Measurements from ENCODE around the gene LAMA4.
A peak's percentile ranks its signal among the peaks of the same experiment; 100 is the strongest.

Gene LAMA4

GRCh38 chr6:112253841-112254816 lies at the start of gene LAMA4:
LAMA4 (minus strand) TSS chr6:112254567; CDS start chr6:112254150, 417 bp downstream.
- DNase-seq (ENCODE audit: low spot score), result peak; percentile 80

DNA sequence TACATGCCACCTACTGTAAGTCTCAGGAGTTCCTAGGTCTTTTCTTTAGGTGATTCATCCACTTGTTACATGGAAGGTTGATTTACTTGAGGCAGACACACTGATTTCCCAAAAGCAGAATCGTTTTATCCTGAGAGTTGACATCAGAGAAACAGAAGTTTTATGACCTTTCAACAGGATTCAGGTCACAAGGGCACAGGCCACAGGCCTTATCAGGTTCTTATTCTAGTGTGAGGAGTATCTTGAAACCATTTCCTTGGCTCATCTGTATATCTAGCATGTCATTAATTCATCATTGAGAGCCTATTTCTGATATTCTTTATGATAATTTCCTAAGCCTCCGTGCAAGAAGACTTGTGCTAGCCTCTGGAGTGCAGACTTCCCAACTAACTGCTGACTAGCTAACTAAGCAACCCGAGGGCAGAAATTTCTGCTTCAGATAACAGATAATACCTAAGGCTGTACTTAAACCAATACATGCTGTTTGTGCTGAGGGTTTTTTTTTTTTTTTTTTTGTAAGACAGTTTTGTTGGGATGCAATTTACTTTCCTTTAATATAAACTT lies 47.9 kb upstream of the LAMA4 start:
- no peak for DNase-seq (ENCODE audit: low spot score)

DNA sequence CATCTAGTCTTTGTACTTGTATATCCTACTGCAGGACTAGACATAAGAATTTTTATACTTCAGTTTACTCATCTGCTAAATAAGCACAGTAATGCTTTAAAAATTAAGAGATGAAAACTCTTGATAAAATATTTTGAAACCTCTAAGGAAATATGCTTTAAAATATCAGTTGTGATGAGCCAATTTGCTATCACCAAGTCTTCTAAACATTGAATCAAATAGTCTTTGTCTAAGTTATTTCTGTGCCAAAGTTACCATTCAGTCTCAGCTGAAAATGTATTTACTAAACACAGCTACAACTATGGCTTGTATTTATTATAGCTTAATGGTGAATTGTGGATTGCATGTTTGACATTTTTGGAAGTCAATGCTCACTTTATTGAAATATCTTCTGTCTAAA lies 46.5 kb upstream of the LAMA4 start:
- no peak for DNase-seq (ENCODE audit: low spot score)

GRCh38 chr6:112298816-112299281 lies 44.5 kb upstream of the LAMA4 start:
- DNase-seq (ENCODE audit: low spot score), result peak; percentile 75

GRCh38 chr6:112298021-112298745 lies 43.8 kb upstream of the LAMA4 start:
- DNase-seq (ENCODE audit: low spot score), result peak; percentile 57

- no peak for DNase-seq (ENCODE audit: low spot score)
Measured at GRCh38 chr6:112296694-112297093, 42.3 kb upstream of the LAMA4 start.

- DNase-seq (ENCODE audit: low spot score), result peak; percentile 64
Measured at GRCh38 chr6:112296122-112296521, 41.8 kb upstream of the LAMA4 start.

- DNase-seq (ENCODE audit: low spot score), result no peak
Measured at GRCh38 chr6:112291161-112291762, 36.9 kb upstream of the LAMA4 start.

GRCh38 chr6:112289038-112289566 lies 34.7 kb upstream of the LAMA4 start:
- peak; percentile 69 for DNase-seq (ENCODE audit: low spot score)

GRCh38 chr6:112288475-112288874 lies 34.1 kb upstream of the LAMA4 start:
- DNase-seq (ENCODE audit: low spot score), result no peak

- DNase-seq (ENCODE audit: low spot score), result no peak
Measured at GRCh38 chr6:112287577-112288225, 33.3 kb upstream of the LAMA4 start.

DNA sequence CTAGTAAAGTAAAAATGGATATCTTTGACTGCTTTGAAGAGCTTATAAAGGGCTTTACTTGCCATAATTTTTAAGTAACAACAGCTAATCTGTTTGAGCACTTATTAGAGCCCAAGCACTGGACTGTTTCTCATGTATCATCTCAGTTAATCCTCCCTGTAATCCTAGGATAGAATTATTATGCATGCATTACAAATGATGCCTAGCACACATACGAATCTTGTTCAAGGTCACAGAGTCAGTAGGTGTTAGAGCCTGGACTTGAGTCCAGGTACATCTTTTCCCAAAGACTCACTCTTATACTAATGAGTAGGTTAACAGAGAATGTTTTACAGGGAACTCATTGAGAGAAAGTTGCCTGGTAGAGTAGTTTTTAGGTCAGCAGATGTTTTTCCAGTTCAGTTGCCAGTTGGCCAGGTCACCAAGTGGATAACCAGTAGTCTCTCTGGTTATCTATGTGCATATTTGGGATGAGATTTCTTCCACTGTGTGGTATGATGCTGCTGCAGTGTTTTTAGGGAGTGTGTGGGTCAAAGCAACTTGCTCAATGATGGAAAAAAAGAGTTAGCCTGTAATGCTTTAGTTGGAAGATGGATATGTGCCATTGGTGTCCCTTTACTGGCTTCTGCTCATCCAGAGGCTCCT lies 32.3 kb upstream of the LAMA4 start:
- DNase-seq (ENCODE audit: low spot score), result no peak

DNA sequence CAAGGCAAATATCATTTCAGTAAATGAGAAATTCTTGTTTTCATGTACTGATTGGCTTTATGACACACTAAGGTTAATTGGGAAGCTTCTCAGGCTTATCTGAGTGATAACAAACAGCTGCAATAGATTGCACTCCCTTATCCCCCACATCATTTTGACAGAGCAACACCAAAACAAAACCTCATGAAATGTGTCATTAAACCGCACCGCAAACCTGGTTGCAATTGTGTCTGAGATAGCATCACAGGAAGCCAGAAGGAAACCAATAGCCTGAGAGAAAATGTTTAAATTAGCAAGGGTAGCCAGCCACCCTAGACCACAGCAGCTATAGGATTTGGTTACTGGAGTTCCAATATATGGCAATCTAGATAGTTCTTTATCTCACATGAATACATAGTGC lies 31.6 kb upstream of the LAMA4 start:
- DNase-seq (ENCODE audit: low spot score), result no peak

GRCh38 chr6:112284603-112285002 lies 30.2 kb upstream of the LAMA4 start:
- no peak for DNase-seq (ENCODE audit: low spot score)

DNA sequence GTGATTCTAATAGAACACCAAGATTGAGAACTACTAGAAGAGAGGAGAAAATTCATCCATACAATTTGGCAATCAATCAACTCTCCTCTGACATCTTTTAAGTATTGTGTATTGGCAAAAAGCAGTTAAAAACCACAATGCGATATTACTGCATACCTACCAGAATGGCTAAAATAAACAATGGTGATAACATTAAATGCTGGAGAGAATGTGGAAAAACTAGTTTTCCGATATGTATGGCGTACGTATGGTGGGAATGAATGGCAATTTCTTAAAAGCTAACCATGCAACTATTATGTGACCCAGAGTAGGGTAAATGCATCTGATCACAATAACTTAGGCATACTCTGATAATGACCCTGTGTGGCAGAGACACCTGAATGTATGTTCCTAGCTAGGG lies 29.3 kb upstream of the LAMA4 start:
- no peak for DNase-seq (ENCODE audit: low spot score)

DNA sequence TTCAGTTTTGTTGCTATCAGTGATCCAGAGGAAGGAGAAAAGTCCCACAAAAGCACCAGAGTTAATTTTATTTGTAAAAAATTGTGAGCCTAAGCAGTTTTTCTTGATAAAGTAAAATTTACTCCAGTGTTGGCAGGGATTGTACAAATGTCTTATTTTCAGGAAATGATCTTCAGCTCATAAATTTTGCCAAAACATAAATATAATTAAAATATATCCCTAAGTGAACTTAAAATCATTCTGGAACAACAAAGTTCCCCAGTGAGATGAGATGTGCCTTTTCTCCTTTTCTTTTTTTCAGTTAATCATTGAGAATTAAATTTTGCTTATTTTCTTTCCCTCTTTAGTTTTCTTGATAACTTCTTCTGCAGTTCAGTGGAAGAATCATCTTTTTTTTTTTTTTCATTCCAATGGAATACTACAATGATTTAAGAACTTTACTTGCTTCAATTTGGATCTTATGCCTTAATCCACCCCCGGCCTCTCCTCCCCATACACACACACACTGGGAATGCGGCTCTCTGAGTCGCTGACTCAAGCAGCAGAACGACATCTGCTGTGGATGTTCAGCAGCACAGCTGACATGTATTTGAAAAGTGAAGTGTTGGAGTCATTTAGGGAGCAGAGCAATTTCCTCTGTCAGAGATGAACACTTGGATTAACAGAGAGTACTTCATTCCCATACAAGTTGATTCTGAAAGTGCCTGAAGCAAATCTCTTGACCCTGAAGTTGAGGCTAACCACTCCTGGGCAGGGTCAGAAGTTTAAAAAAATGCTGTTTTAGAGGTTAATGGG lies 27.7 kb upstream of the LAMA4 start:
- peak; percentile 84 for DNase-seq (ENCODE audit: low spot score)

GRCh38 chr6:112279031-112279935 lies 24.9 kb upstream of the LAMA4 start:
- DNase-seq (ENCODE audit: low spot score), result peak; percentile 15

GRCh38 chr6:112275365-112275764 lies 21.0 kb upstream of the LAMA4 start:
- no peak for DNase-seq (ENCODE audit: low spot score)

DNA sequence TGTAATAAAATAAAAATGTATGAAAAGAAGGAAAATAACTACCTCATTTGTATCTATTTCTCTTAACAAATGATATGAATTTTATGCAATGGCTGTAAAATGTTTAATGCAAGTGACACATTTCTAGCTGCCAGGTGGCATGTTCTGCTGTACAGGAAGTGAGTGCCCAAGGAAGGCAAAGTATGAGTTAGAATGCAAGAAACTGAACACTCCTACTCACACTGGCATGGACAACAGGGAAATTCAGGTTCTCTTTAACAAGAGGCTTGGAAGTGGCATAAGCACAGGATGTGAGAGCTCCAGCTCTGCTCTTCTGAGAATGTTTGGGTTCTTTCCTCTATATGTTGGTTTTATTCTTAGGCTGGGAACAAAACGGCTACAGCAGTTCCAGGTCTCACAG lies 20.4 kb upstream of the LAMA4 start:
- no peak for DNase-seq (ENCODE audit: low spot score)
